ENCODE data around the gene JOSD1.

- TF ChIP-seq CTCF (IDR thresholded peaks at IDR 0.05; ENCODE audit: extremely low read depth in 1 of 2, insufficient read depth in 1 of 2, low read depth in 1 of 2, low read length in 2 of 2) = no peak
- no peak for TF ChIP-seq MAX (IDR thresholded peaks at IDR 0.05; ENCODE audit: insufficient read depth, insufficient read length)
- no peak for TF ChIP-seq POLR2A (IDR thresholded peaks at IDR 0.05; ENCODE audit: low read depth, low read length)
Observed at GRCh38 chr22:38730411-38730871, 29.7 kb upstream of the JOSD1 start.
